Suprapubic skin (tissue), 4 donors: ENCODE results near the gene TRIM7. TPM values are rescaled to one million over a fixed set of nuclear protein-coding genes. Genes with fewer than 3 reads are reported as not detected.

Experiments
- DNase-seq, 2 donors: peaks; one replicate each; pipeline ENCODE4 v3.0.0-alpha.2; 2019; ENCODE audit warnings: low spot score in 2 of 2
- H3K27ac ChIP-seq: fragments of 200-600 bp; sonication (generic); one replicate; pipeline ENCODE4 v1.5.1; 2019
- H3K27me3 ChIP-seq: fragments of 200-600 bp; sonication (generic); one replicate; pipeline ENCODE4 v1.5.1; 2019
- H3K36me3 ChIP-seq: fragments of 200-600 bp; sonication (generic); one replicate; pipeline ENCODE4 v1.5.1; 2019
- H3K4me1 ChIP-seq: fragments of 200-600 bp; sonication (generic); one replicate; pipeline ENCODE4 v1.5.1; 2019
- H3K4me3 ChIP-seq: fragments of 200-600 bp; sonication (generic); one replicate; pipeline ENCODE4 v1.5.1; 2019; ENCODE audit warnings: mild to moderate bottlenecking
- H3K9me3 ChIP-seq: fragments of 200-600 bp; sonication (generic); one replicate; pipeline ENCODE4 v1.5.1; 2019
- CTCF ChIP-seq, 2 donors: fragments of 200-600 bp in 1 of 2; fragments of 450-650 bp in 1 of 2; sonication (generic) in 1 of 2; IDR thresholded peaks; one replicate each; pipeline ENCODE4 v1.5.1; 2016 to 2019; ENCODE audit warnings: antibody characterized with exemption in 2 of 2, mild to moderate bottlenecking in 1 of 2, moderate library complexity in 1 of 2
- EP300 ChIP-seq: sonication (generic); formaldehyde crosslinking; IDR thresholded peaks from one replicate; pipeline ENCODE4 v1.6.1; 2017; ENCODE audit warnings: antibody characterized with exemption
- POLR2A ChIP-seq, 2 donors: fragments of 450-650 bp; IDR thresholded peaks; one replicate each; pipeline ENCODE4 v1.6.1; 2017; ENCODE audit warnings: antibody characterized with exemption in 2 of 2, mild to moderate bottlenecking in 2 of 2, moderate library complexity in 2 of 2
- POLR2AphosphoS5 ChIP-seq, 3 donors: sonication (generic); formaldehyde crosslinking; IDR thresholded peaks; one replicate each; pipeline ENCODE4 v1.6.1; 2017; ENCODE audit warnings: antibody characterized with exemption in 3 of 3
- whole genome bisulfite sequencing: methylation state at CpG from one replicate; pipeline ENCODE4 v1.1.5; 2018; 5-methylcytosine and 5-hydroxymethylcytosine counted together
- total RNA-seq, 4 donors: library from RNA; depleted of rRNA; stranded (reverse); fragments of >200 nt; gene quantifications; one replicate each; pipeline ENCODE4 v1.1.0, GENCODE V29; 2016

The TRIM7 gene
- total RNA-seq, 4 donors from 2014 or later = 52.0 to 79.0 (median 69.4) TPM

- Histone ChIP-seq H3K4me3 (no peak overlapping the region), H3K36me3 (peaks cover 98% of the 10 kb centered on the region), H3K4me1 (peaks cover 7% of the 10 kb centered on the region), H3K9me3 (no peaks in the 10 kb centered on the region), H3K27ac (no peak overlapping the region), H3K27me3 (no peaks in the 10 kb centered on the region)
- TF ChIP-seq POLR2AphosphoS5 (IDR thresholded peaks at IDR 0.05) (no peak), EP300 (no peak), CTCF (IDR thresholded peaks at IDR 0.05) (no peak), POLR2A (IDR thresholded peaks at IDR 0.05) (no peak)
- no peak for DNase-seq
- 70% methylated on average over 5 of the region's 5 CpGs for WGBS
These were observed 30.8 kb upstream of the TRIM7 start for GRCh38 chr5:181235689-181236366.

GRCh38 chr5:181235323-181235688 lies 30.3 kb upstream of the TRIM7 start:
- no peak overlapping the region for H3K4me3 ChIP-seq
- DNase-seq = no peak
- H3K36me3 ChIP-seq = peaks cover 97% of the 10 kb centered on the region
- H3K9me3 ChIP-seq = no peaks in the 10 kb centered on the region
- no peak for TF ChIP-seq CTCF (IDR thresholded peaks at IDR 0.05)
- TF ChIP-seq POLR2AphosphoS5 (IDR thresholded peaks at IDR 0.05) = no peak
- TF ChIP-seq EP300 = no peak
- TF ChIP-seq POLR2A (IDR thresholded peaks at IDR 0.05) = no peak
- peaks cover 4% of the 10 kb centered on the region for H3K4me1 ChIP-seq
- WGBS = 67% methylated on average over 5 of the region's 5 CpGs
- H3K27ac ChIP-seq = no peak overlapping the region
- H3K27me3 ChIP-seq = no peaks in the 10 kb centered on the region

DNA sequence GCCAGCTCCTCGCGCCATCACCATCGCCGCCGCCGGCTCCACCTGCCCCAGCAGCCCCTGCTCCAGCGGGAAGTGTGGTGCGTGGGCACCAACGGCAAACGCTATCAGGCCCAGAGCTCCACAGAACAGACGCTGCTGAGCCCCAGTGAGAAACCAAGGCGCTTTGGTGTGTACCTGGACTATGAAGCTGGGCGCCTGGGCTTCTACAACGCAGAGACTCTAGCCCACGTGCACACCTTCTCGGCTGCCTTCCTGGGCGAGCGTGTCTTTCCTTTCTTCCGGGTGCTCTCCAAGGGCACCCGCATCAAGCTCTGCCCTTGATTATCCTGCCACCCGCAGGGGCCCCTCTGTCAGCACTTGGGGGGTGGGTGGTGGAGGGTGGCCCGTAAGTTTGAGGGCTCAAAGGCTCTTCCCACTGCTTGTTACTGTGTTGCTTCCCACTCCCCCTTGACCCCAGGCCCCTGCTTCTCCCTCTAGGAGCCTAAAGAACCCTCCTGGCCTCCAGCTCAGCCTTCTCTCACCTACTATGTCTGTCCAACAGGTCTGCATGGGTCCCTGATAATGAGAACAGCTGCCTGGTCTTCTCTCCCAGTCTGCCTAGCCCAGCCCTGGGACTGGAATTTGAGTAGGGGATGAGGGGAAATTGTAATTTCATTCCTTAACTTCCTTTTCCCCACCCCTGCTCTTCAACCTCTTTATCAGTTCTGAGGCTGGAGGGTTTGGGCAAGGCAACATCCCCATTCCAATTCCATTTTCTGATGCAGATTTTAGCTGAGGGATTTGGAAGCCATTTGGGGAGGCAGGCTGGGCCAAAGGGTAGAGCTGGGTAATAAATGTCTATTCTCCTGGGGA lies 29.7 kb upstream of the TRIM7 start:
- peaks cover 91% of the 10 kb centered on the region for H3K36me3 ChIP-seq
- H3K27ac ChIP-seq = no peak overlapping the region
- H3K9me3 ChIP-seq = no peaks in the 10 kb centered on the region
- TF ChIP-seq POLR2AphosphoS5 (IDR thresholded peaks at IDR 0.05) (no peak), CTCF (IDR thresholded peaks at IDR 0.05) (no peak), EP300 (no peak), POLR2A (IDR thresholded peaks at IDR 0.05) (no peak)
- no peaks in the 10 kb centered on the region for H3K4me1 ChIP-seq
- no peak for DNase-seq
- no peaks in the 10 kb centered on the region for H3K27me3 ChIP-seq
- 88% methylated on average over 9 of the region's 22 CpGs for WGBS
- no peak overlapping the region for H3K4me3 ChIP-seq

DNA sequence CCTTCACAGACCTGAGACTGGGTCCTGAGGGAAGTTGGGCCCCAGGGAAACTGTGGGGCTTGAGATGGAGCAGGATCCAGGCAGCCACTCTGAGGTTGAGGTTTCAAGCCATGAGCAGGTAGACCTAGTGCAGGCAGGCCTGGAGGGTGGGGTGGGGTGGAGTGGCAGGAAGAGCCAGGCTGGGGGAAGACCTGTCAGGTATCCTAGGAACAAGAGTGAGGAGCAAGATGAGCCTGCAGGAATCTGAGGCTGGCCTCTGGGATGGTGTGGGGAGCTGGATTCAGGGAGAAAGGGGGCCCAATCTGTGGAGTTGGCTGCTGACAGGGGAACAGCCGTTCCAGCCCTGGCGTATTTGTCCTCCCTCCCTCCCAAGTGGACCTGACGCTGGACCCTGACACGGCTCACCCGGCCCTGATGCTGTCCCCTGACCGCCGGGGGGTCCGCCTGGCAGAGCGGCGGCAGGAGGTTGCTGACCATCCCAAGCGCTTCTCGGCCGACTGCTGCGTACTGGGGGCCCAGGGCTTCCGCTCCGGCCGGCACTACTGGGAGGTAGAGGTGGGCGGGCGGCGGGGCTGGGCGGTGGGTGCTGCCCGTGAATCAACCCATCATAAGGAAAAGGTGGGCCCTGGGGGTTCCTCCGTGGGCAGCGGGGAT lies 28.9 kb upstream of the TRIM7 start:
- WGBS = 88% methylated on average over 8 of the region's 24 CpGs
- no peak for TF ChIP-seq CTCF (IDR thresholded peaks at IDR 0.05)
- TF ChIP-seq POLR2A (IDR thresholded peaks at IDR 0.05) = no peak
- TF ChIP-seq EP300 = no peak
- TF ChIP-seq POLR2AphosphoS5 (IDR thresholded peaks at IDR 0.05) = no peak

More for the DNA sequence above, 28.9 kb upstream of the TRIM7 start:
- H3K27me3 ChIP-seq = no peaks in the 10 kb centered on the region
- peaks cover 89% of the 10 kb centered on the region for H3K36me3 ChIP-seq
- DNase-seq = no peak
- no peaks in the 10 kb centered on the region for H3K9me3 ChIP-seq
- no peak overlapping the region for H3K27ac ChIP-seq
- no peak overlapping the region for H3K4me3 ChIP-seq
- no peaks in the 10 kb centered on the region for H3K4me1 ChIP-seq
